CD4-positive, CD25-positive, alpha-beta regulatory T cell (primary cell): Measurements from ENCODE around the gene CCR6. TPM values are rescaled to one million over a fixed set of nuclear protein-coding genes. Genes with fewer than 3 reads are reported as not detected.

Source experiments
- ATAC-seq, 2 donors: fragments of 150-1000 bp; cut with Tn5 transposase; one replicate each; pipeline ENCODE4 v1.10.0; 2021; ENCODE audit warnings: low read depth in 2 of 2, moderate number of reproducible peaks in 2 of 2, moderate library complexity in 1 of 2
- DNase-seq, 3 donors: peaks; one replicate each; pipeline versions ENCODE4 v3.0.0 to v3.0.0-alpha.2; 2012 to 2022; ENCODE audit warnings: mixed read lengths in 1 of 3
- H3K27ac ChIP-seq: one replicate; pipeline ENCODE4 v1.7.0; 2013; ENCODE audit warnings: mild to moderate bottlenecking, low read length; ENCODE audit not compliant: insufficient read depth, poor library complexity, severe bottlenecking
- H3K27me3 ChIP-seq: one replicate; pipeline ENCODE4 v1.7.0; 2013; ENCODE audit warnings: low read length; ENCODE audit not compliant: control insufficient read depth, insufficient read depth
- H3K36me3 ChIP-seq: one replicate; pipeline ENCODE4 v1.7.0; 2013; ENCODE audit warnings: mild to moderate bottlenecking, low read length, moderate library complexity; ENCODE audit not compliant: control insufficient read depth, insufficient read depth
- H3K4me1 ChIP-seq: 2 replicates; pipeline ENCODE4 v1.7.0; 2013; ENCODE audit warnings: mild to moderate bottlenecking, low read length; ENCODE audit not compliant: insufficient read depth, control insufficient read depth, poor library complexity, severe bottlenecking
- H3K4me3 ChIP-seq: one replicate; pipeline ENCODE4 v1.7.0; 2013; ENCODE audit warnings: low read depth, mild to moderate bottlenecking, low read length, moderate library complexity
- H3K9me3 ChIP-seq, 2 experiments: 1 replicate in 1 of 2; 2 replicates in 1 of 2; pipeline ENCODE4 v1.7.0; 2013; ENCODE audit warnings: low read length in 2 of 2, mild to moderate bottlenecking in 1 of 2, moderate library complexity in 1 of 2; ENCODE audit not compliant: control insufficient read depth in 2 of 2
- H3K27ac Mint-ChIP-seq, 3 donors: one replicate each; pipeline ENCODE4 v1.8.0; 2020 to 2022; ENCODE audit warnings: mild to moderate bottlenecking in 3 of 3, mixed read lengths in 3 of 3, moderate library complexity in 2 of 3
- H3K27me3 Mint-ChIP-seq: one replicate; pipeline ENCODE4 v1.8.0; 2022; ENCODE audit warnings: mild to moderate bottlenecking, mixed read lengths
- H3K36me3 Mint-ChIP-seq: one replicate; pipeline ENCODE4 v1.8.0; 2020; ENCODE audit warnings: mixed read lengths
- H3K4me1 Mint-ChIP-seq, 4 donors: one replicate each; pipeline ENCODE4 v1.8.0; 2020 to 2022; ENCODE audit warnings: mixed read lengths in 4 of 4, mild to moderate bottlenecking in 1 of 4
- H3K4me3 Mint-ChIP-seq, 4 donors: one replicate each; pipeline ENCODE4 v1.8.0; 2020 to 2022; ENCODE audit warnings: mild to moderate bottlenecking in 4 of 4, mixed read lengths in 4 of 4, moderate library complexity in 3 of 4
- H3K9me3 Mint-ChIP-seq, 7 donors: one replicate each; pipeline ENCODE4 v1.8.0; 2020 to 2022; ENCODE audit warnings: mixed read lengths in 7 of 7, mild to moderate bottlenecking in 3 of 7, moderate library complexity in 2 of 7
- polyA plus RNA-seq, 4 donors: library from polyadenylated mRNA; unstranded; fragments of 300-500 nt; fragmentation: Illumina TruSeq; gene quantifications; one replicate each; pipeline ENCODE4 v1.2.3, GENCODE V29; 2021
- total RNA-seq: library from RNA; stranded (reverse); gene quantifications from one replicate; pipeline ENCODE4 v1.2.3, GENCODE V29; 2022

CCR6 gene
- total and polyA plus RNA-seq, 5 donors from 2014 or later, result 40.8 to 97.3 (median 67.5) TPM

GRCh38 chr6:167122041-167122826 lies 662 bp upstream of the CCR6 start:
- Mint-ChIP-seq H3K27ac (peak overlapping the region; percentile 96 to 99 (median 98)), H3K9me3 (peaks cover 0 to 2% (median 0%) of the 10 kb centered on the region in 7 donors), H3K4me1 (peaks cover 24 to 87% (median 54%) of the 10 kb centered on the region in 4 donors), H3K27me3 (no peaks in the 10 kb centered on the region), H3K36me3 (peaks cover 13% of the 10 kb centered on the region), H3K4me3 (peak overlapping the region; percentile 75 to 92 (median 84))
- Histone ChIP-seq H3K27ac (peak overlapping the region; percentile 88), H3K4me1 (peaks cover 74% of the 10 kb centered on the region), H3K36me3 (peaks cover 10% of the 10 kb centered on the region), H3K9me3 (no peaks in the 10 kb centered on the region), H3K4me3 (peak overlapping the region; percentile 82), H3K27me3 (no peaks in the 10 kb centered on the region)
- peak; percentile 20 to 42 for ATAC-seq
- peak in 1 of 3 donors; percentile 62 for DNase-seq

GRCh38 chr6:167124753-167125152 lies 1.9 kb downstream of the CCR6 start:
- H3K9me3 Mint-ChIP-seq, result peaks cover 0 to 2% (median 0%) of the 10 kb centered on the region in 7 donors
- Histone ChIP-seq H3K4me1 (peaks cover 70% of the 10 kb centered on the region), H3K4me3 (peak overlapping the region; percentile 82), H3K27ac (no peak overlapping the region), H3K9me3 (no peaks in the 10 kb centered on the region), H3K36me3 (peaks cover 20% of the 10 kb centered on the region), H3K27me3 (no peaks in the 10 kb centered on the region)
- H3K27me3 Mint-ChIP-seq, result no peaks in the 10 kb centered on the region
- DNase-seq (no peak), ATAC-seq (no peak)
- peaks cover 10 to 81% (median 45%) of the 10 kb centered on the region in 4 donors for H3K4me1 Mint-ChIP-seq
- H3K27ac Mint-ChIP-seq, result peak overlapping the region; percentile 36 to 99 (median 74)
- H3K36me3 Mint-ChIP-seq, result peaks cover 6% of the 10 kb centered on the region
- peak overlapping the region; percentile 8 to 86 (median 40) for H3K4me3 Mint-ChIP-seq

- ATAC-seq, result no peak
- H3K4me1 ChIP-seq, result peaks cover 70% of the 10 kb centered on the region
- H3K27ac Mint-ChIP-seq, result no peak overlapping the region
These were observed 2.5 kb downstream of the CCR6 start for GRCh38 chr6:167125410-167125809.

GRCh38 chr6:167125855-167126349 lies 3.0 kb downstream of the CCR6 start:
- Histone ChIP-seq H3K27ac (no peak overlapping the region), H3K4me3 (no peak overlapping the region), H3K4me1 (peaks cover 70% of the 10 kb centered on the region), H3K9me3 (no peaks in the 10 kb centered on the region), H3K36me3 (peaks cover 23% of the 10 kb centered on the region), H3K27me3 (no peaks in the 10 kb centered on the region)
- H3K4me3 Mint-ChIP-seq, result no peak overlapping the region
- DNase-seq (no peak), ATAC-seq (no peak)
- no peaks in the 10 kb centered on the region for H3K27me3 Mint-ChIP-seq
- peaks cover 10 to 80% (median 45%) of the 10 kb centered on the region in 4 donors for H3K4me1 Mint-ChIP-seq
- no peak overlapping the region for H3K27ac Mint-ChIP-seq
- no peaks in the 10 kb centered on the region for H3K9me3 Mint-ChIP-seq
- H3K36me3 Mint-ChIP-seq, result peaks cover 6% of the 10 kb centered on the region

More at GRCh38 chr6:167125410-167125809, 2.5 kb downstream of the CCR6 start:
- Mint-ChIP-seq H3K36me3 (peaks cover 6% of the 10 kb centered on the region), H3K27me3 (no peaks in the 10 kb centered on the region), H3K4me1 (peaks cover 15 to 81% (median 47%) of the 10 kb centered on the region in 4 donors), H3K9me3 (peaks cover 0 to 2% (median 0%) of the 10 kb centered on the region in 7 donors), H3K4me3 (peak overlapping the region in 1 of 4 donors; percentile 21)
- Histone ChIP-seq H3K9me3 (no peaks in the 10 kb centered on the region), H3K4me3 (peak overlapping the region; percentile 82), H3K27ac (peak overlapping the region; percentile 0), H3K36me3 (peaks cover 23% of the 10 kb centered on the region), H3K27me3 (no peaks in the 10 kb centered on the region)
- no peak for DNase-seq

GRCh38 chr6:167127785-167128531 lies 5.1 kb downstream of the CCR6 start:
- H3K36me3 Mint-ChIP-seq, result peaks cover 13% of the 10 kb centered on the region
- H3K4me3 Mint-ChIP-seq, result peak overlapping the region in 2 of 4 donors; percentile 3 to 23
- ATAC-seq (no peak), DNase-seq (no peak)
- no peaks in the 10 kb centered on the region for H3K27me3 Mint-ChIP-seq
- H3K4me3 ChIP-seq, result no peak overlapping the region
- no peaks in the 10 kb centered on the region for H3K9me3 Mint-ChIP-seq
- H3K27ac ChIP-seq, result peak overlapping the region; percentile 96
- peak overlapping the region; percentile 64 to 91 (median 65) for H3K27ac Mint-ChIP-seq
- no peaks in the 10 kb centered on the region for H3K27me3 ChIP-seq
- peaks cover 26% of the 10 kb centered on the region for H3K36me3 ChIP-seq
- H3K4me1 Mint-ChIP-seq, result peaks cover 15 to 77% (median 44%) of the 10 kb centered on the region in 4 donors
- peaks cover 59% of the 10 kb centered on the region for H3K4me1 ChIP-seq
- H3K9me3 ChIP-seq, result no peaks in the 10 kb centered on the region

- H3K27ac Mint-ChIP-seq, result peak overlapping the region; percentile 85 to 99 (median 87)
- Histone ChIP-seq H3K4me3 (peak overlapping the region; percentile 4), H3K9me3 (no peaks in the 10 kb centered on the region), H3K36me3 (peaks cover 32% of the 10 kb centered on the region), H3K4me1 (peaks cover 50% of the 10 kb centered on the region), H3K27ac (peak overlapping the region; percentile 96), H3K27me3 (no peaks in the 10 kb centered on the region)
- H3K27me3 Mint-ChIP-seq, result no peaks in the 10 kb centered on the region
- peaks cover 17 to 71% (median 38%) of the 10 kb centered on the region in 4 donors for H3K4me1 Mint-ChIP-seq
- ATAC-seq (no peak), DNase-seq (no peak)
- H3K36me3 Mint-ChIP-seq, result peaks cover 13% of the 10 kb centered on the region
- peak overlapping the region in 2 of 4 donors; percentile 64 to 67 for H3K4me3 Mint-ChIP-seq
- H3K9me3 Mint-ChIP-seq, result no peaks in the 10 kb centered on the region
These were observed 6.3 kb downstream of the CCR6 start for GRCh38 chr6:167129159-167129558.

- H3K9me3 Mint-ChIP-seq, result no peaks in the 10 kb centered on the region
- DNase-seq (no peak), ATAC-seq (no peak)
- H3K36me3 Mint-ChIP-seq, result peaks cover 16% of the 10 kb centered on the region
- H3K27ac Mint-ChIP-seq, result peak overlapping the region; percentile 85 to 99 (median 87)
- H3K36me3 ChIP-seq, result peaks cover 34% of the 10 kb centered on the region
- peak overlapping the region; percentile 60 for H3K4me3 ChIP-seq
- peaks cover 16 to 70% (median 38%) of the 10 kb centered on the region in 4 donors for H3K4me1 Mint-ChIP-seq
- H3K27me3 Mint-ChIP-seq, result no peaks in the 10 kb centered on the region
- H3K4me1 ChIP-seq, result peaks cover 46% of the 10 kb centered on the region
- H3K27me3 ChIP-seq, result no peaks in the 10 kb centered on the region
- H3K4me3 Mint-ChIP-seq, result peak overlapping the region in 3 of 4 donors; percentile 67 to 90 (median 67)
- H3K9me3 ChIP-seq, result no peaks in the 10 kb centered on the region
- peak overlapping the region; percentile 96 for H3K27ac ChIP-seq
These were observed 6.7 kb downstream of the CCR6 start for GRCh38 chr6:167129562-167129961.
